GM12865 (cell line): Measurements from ENCODE around the gene TEX48.

ENCODE experiments used
- DNase-seq: peaks from one replicate; pipeline ENCODE4 v3.0.0; 2010; ENCODE audit warnings: low read depth
- H3K4me3 ChIP-seq: 2 replicates; pipeline ENCODE4 v1.5.1; 2011; ENCODE audit warnings: mild to moderate bottlenecking, low read depth, low read length, control low read depth
- TF ChIP-seq, protein P1 (sequence below): IDR thresholded peaks from 2 replicates; pipeline ENCODE4 v1.5.1; 2011; ENCODE audit warnings: low read length, control low read depth, low read depth, inconsistent platforms; ENCODE audit not compliant: insufficient read depth; ENCODE audit errors: missing control alignments

Gene TEX48, protein sequence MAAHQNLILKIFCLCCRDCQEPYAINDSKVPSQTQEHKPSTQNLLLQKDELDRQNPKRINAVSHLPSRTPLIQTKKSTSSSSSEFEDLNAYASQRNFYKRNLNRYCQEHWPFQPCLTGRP

DNA sequence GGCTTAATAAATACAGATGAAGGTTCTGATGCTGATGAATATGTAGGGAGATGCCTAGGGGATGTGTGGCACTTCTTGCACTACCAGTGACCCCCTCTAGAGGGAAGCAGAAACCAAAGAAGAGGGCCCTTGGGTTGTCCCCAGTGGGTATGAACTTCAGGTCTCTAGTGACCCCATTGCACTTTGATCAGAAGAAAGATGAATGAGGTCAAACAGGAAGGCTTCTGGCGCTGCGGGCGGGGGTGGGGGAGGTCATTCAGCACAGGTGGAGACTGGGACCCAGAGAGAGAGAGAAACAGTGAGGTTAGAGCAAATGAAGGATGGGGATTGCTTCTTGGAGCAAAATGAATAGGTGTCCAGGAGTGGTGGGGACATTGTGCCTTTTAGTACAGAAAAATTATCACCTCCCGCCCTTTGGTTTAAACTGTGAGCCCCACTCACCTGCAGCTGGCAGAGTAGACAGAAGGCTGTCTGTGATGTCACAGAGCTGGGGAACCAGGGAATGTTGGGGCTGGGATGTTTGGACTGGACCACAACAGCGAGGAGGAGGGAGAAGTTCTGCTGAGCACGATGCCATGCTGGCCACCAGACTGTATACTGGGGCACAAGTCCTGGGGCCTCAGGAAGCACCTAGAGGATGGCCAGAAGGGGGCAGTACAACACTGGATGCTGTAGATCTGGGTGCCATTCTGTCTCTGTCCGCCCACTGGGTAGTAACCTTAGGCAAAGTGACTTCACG, at the start of gene TEX48:
Gene TEX48 (minus strand): TSS at position 599 of the 739 bp plus-strand sequence. CDS start 10,469 bp downstream, outside the sequence.
- peak; percentile 91 for DNase-seq
- no peak within 1 kb of the TSS for H3K4me3 ChIP-seq
- TF ChIP-seq, protein P1, sequence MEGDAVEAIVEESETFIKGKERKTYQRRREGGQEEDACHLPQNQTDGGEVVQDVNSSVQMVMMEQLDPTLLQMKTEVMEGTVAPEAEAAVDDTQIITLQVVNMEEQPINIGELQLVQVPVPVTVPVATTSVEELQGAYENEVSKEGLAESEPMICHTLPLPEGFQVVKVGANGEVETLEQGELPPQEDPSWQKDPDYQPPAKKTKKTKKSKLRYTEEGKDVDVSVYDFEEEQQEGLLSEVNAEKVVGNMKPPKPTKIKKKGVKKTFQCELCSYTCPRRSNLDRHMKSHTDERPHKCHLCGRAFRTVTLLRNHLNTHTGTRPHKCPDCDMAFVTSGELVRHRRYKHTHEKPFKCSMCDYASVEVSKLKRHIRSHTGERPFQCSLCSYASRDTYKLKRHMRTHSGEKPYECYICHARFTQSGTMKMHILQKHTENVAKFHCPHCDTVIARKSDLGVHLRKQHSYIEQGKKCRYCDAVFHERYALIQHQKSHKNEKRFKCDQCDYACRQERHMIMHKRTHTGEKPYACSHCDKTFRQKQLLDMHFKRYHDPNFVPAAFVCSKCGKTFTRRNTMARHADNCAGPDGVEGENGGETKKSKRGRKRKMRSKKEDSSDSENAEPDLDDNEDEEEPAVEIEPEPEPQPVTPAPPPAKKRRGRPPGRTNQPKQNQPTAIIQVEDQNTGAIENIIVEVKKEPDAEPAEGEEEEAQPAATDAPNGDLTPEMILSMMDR: peak; percentile 81

DNA sequence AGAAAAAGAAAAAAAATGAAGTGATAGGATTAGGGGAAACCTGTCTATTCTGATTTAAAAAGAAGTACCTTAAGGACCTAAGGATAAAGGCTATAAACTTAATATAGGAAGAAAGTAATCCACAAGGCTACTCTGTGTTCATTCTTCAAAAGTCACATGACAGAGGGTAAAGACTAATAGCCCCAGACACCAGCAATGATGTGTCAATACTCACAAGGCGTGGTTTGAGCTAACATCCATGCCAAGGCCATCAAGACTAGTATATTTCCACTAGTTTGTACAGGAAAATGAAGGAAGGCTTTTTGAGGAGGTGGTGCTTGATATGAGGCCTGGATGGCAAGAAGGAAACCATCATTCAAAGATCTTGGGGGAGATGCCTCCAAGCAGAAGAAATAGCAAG, 49.7 kb upstream of the TEX48 start:
- no peak for DNase-seq
- TF ChIP-seq, protein P1: no peak
- no peak overlapping the region for H3K4me3 ChIP-seq

DNA sequence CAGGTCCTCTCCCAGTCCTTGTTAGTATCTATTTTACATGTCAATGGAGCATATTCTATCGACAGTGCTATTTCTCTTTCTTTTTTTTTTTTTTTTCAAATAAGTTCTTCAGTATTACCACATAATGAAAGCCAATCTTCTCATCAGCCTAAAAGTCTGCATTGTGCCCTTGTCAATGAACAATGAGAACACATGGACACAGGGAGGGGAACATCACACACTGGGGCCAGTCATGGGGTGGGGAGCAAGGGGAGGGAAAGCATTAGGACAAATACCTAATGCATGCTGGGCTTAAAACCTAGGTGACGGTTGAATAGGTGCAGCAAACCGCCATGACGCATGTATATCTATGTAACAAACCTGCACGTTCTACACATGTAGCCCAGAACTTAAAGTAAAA, 47.7 kb upstream of the TEX48 start:
- no peak for DNase-seq
- TF ChIP-seq, protein P1: no peak
- H3K4me3 ChIP-seq: no peak overlapping the region

DNA sequence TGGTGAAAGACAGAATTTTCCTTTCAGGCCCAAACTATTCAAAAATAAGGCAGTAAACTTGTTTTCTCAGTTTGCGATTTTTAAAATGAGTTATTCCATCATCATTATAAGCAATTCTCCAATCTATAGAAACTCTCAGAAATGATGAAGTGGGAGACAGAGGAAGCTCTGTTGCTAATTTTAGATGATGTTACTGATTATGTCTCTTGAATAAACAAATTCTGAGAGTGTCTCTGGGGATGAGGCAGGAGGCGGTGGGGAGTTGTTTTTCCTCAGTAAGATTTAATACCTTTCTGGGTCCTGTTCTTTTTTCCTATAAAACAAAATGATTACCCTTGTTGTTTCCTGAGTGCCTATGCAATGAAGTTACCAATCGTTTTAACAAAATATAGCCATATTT, 43.9 kb upstream of the TEX48 start:
- no peak for DNase-seq
- TF ChIP-seq, protein P1: no peak
- H3K4me3 ChIP-seq: no peak overlapping the region

DNA sequence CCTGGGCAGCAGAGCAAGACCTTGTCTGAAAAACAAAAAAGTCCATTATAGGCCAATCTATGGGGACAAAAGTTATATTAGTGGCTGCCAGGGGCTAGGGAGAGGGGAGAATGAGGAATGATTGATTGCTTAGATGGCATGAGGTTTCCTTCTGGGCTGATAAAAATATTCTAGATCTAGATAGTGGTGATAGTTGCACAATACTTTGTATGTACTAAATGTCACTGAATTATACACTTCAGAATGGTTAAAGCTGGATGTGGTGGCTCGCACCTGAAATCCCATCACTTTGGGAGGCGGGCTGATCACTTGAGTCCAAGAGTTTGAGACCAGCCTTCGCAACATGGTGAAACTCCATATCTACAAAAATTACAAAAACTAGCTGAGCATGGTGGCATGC, 42.8 kb upstream of the TEX48 start:
- TF ChIP-seq, protein P1: no peak
- H3K4me3 ChIP-seq: no peak overlapping the region
- no peak for DNase-seq

DNA sequence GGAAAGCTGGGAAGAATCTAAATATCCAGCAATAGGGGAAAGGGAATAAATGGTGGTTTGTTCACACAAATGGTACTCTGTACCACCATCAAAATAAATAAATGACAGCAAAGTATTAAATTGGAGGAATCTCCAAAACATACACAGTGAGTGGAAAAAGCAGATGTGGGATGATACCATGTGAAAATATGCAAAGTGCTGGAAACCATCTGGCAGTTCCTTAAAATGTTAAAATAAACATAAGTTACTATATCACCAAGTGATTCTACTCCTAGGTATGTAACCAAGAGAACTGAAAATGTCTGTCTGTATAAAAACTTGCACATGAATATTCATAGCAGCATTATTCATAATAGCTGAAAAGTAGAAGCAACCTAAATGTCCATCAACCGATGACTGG, 41.9 kb upstream of the TEX48 start:
- TF ChIP-seq, protein P1: no peak
- no peak for DNase-seq
- H3K4me3 ChIP-seq: no peak overlapping the region
